Liver (tissue), 9 donors: ENCODE results near the gene ZNF862. TPM values are rescaled to one million over a fixed set of nuclear protein-coding genes. Genes with fewer than 3 reads are reported as not detected.

Source experiments
- DNase-seq: peaks from one replicate; pipeline ENCODE4 v3.0.0-alpha.2; 2017; ENCODE audit warnings: low spot score
- H3K27ac ChIP-seq, 2 donors: one replicate each; pipeline ENCODE4 v1.7.0; 2013; ENCODE audit warnings: inconsistent platforms in 2 of 2, low read length in 2 of 2, control low read depth in 1 of 2, low read depth in 1 of 2, mild to moderate bottlenecking in 1 of 2
- H3K27me3 ChIP-seq, 4 donors: one replicate each; pipeline versions ENCODE4 v1.6.1 to v1.7.0; 2013; ENCODE audit warnings: low read length in 3 of 4, inconsistent platforms in 1 of 4, mild to moderate bottlenecking in 1 of 4, moderate library complexity in 1 of 4; ENCODE audit not compliant: control insufficient read depth in 4 of 4, insufficient read depth in 4 of 4
- H3K36me3 ChIP-seq, 4 donors: one replicate each; pipeline versions ENCODE4 v1.6.1 to v1.7.0; 2013; ENCODE audit warnings: low read length in 3 of 4, mild to moderate bottlenecking in 3 of 4, low read depth in 1 of 4, moderate library complexity in 1 of 4; ENCODE audit not compliant: control insufficient read depth in 4 of 4, insufficient read depth in 3 of 4
- H3K4me1 ChIP-seq, 4 donors: one replicate each; pipeline versions ENCODE4 v1.6.1 to v1.7.0; 2013; ENCODE audit warnings: low read length in 3 of 4, mild to moderate bottlenecking in 3 of 4, moderate library complexity in 1 of 4; ENCODE audit not compliant: control insufficient read depth in 4 of 4, insufficient read depth in 4 of 4
- H3K4me3 ChIP-seq, 3 donors: one replicate each; pipeline versions ENCODE4 v1.6.1 to v1.7.0; 2013; ENCODE audit warnings: low read length in 3 of 3, control low read depth in 1 of 3, low read depth in 1 of 3, mild to moderate bottlenecking in 1 of 3
- H3K9ac ChIP-seq, 2 donors: one replicate each; pipeline ENCODE4 v1.7.0; 2013; ENCODE audit warnings: low read length in 2 of 2, mild to moderate bottlenecking in 2 of 2, moderate library complexity in 2 of 2, control low read depth in 1 of 2, low read depth in 1 of 2
- H3K9me3 ChIP-seq, 4 donors: one replicate each; pipeline versions ENCODE4 v1.6.1 to v1.7.0; 2013; ENCODE audit warnings: low read length in 3 of 4; ENCODE audit not compliant: control insufficient read depth in 4 of 4
- FOXA1 ChIP-seq: IDR thresholded peaks from 2 replicates; pipeline ENCODE4 v1.6.1; 2016; ENCODE audit warnings: antibody characterized with exemption
- FOXA2 ChIP-seq: IDR thresholded peaks from 2 replicates; pipeline ENCODE4 v1.6.1; 2016; ENCODE audit warnings: antibody characterized with exemption
- GABPA ChIP-seq, 2 donors: IDR thresholded peaks in 1 of 2; conservative IDR thresholded peaks in 1 of 2; 2 replicates each; pipeline ENCODE4 v1.6.1; 2016; ENCODE audit warnings: antibody characterized with exemption in 2 of 2, mild to moderate bottlenecking in 1 of 2, moderate library complexity in 1 of 2
- HNF4A ChIP-seq, 2 donors: conservative IDR thresholded peaks; 2 replicates each; pipeline ENCODE4 v1.6.1; 2016; ENCODE audit warnings: antibody characterized with exemption in 2 of 2, mild to moderate bottlenecking in 2 of 2
- HNF4G ChIP-seq: IDR thresholded peaks from 2 replicates; pipeline ENCODE4 v1.6.1; 2016; ENCODE audit warnings: antibody characterized with exemption
- JUND ChIP-seq, 2 donors: IDR thresholded peaks; 2 replicates each; pipeline ENCODE4 v1.6.1; 2016; ENCODE audit warnings: antibody characterized with exemption in 2 of 2
- NR2F2 ChIP-seq: IDR thresholded peaks from 2 replicates; pipeline ENCODE4 v1.6.1; 2016; ENCODE audit warnings: antibody characterized with exemption
- RAD21 ChIP-seq, 2 donors: IDR thresholded peaks; 2 replicates each; pipeline ENCODE4 v1.6.1; 2016; ENCODE audit warnings: antibody characterized with exemption in 2 of 2, mild to moderate bottlenecking in 2 of 2
- RXRA ChIP-seq, 2 donors: IDR thresholded peaks; 2 replicates each; pipeline ENCODE4 v1.6.1; 2017 to 2018; ENCODE audit warnings: antibody characterized with exemption in 2 of 2, mild to moderate bottlenecking in 1 of 2
- SP1 ChIP-seq: IDR thresholded peaks from 2 replicates; pipeline ENCODE4 v1.6.1; 2018; ENCODE audit warnings: antibody characterized with exemption, mild to moderate bottlenecking
- TAF1 ChIP-seq: conservative IDR thresholded peaks from 2 replicates; pipeline ENCODE4 v1.6.1; 2016; ENCODE audit warnings: antibody characterized with exemption, mild to moderate bottlenecking
- YY1 ChIP-seq: IDR thresholded peaks from 2 replicates; pipeline ENCODE4 v1.6.1; 2016; ENCODE audit warnings: antibody characterized with exemption, mild to moderate bottlenecking
- WGBS: extraction: QIAGEN DNeasy Blood & Tissue Kit; methylation state at CpG from one replicate; pipeline ENCODE4 v1.1.7; 2013; 5-methylcytosine and 5-hydroxymethylcytosine counted together
- polyA plus RNA-seq, 2 donors: library from polyadenylated mRNA; stranded (reverse) in 1 of 2; unstranded in 1 of 2; fragments of 200-250 nt in 1 of 2; fragments of >200 nt in 1 of 2; fragmentation: Nextera tagmentation in 1 of 2; extraction: Ambion mirVana in 1 of 2; gene quantifications; one replicate each; pipeline versions ENCODE4 v1.2.1 to v1.2.3, GENCODE V29; 2013 to 2015
- total RNA-seq, 2 donors: library from RNA; depleted of rRNA; stranded (reverse); fragments of >200 nt; gene quantifications; one replicate each; pipeline ENCODE4 v1.2.3, GENCODE V29; 2014
- TF ChIP-seq, protein P1 (sequence below): fragments of 150-350 bp; IDR thresholded peaks from 2 replicates; pipeline ENCODE4 v1.5.1; 2017; ENCODE audit warnings: improper control_type of control experiment, low read depth, low read length; ENCODE audit not compliant: missing input control
- TF ChIP-seq, protein P2 (sequence below): IDR thresholded peaks from 2 replicates; pipeline ENCODE4 v1.6.1; 2016; ENCODE audit warnings: antibody characterized with exemption
- TF ChIP-seq, protein P3 (sequence below): IDR thresholded peaks from 2 replicates; pipeline ENCODE4 v1.6.1; 2016; ENCODE audit warnings: antibody characterized with exemption, mild to moderate bottlenecking
- TF ChIP-seq, protein P4 (sequence below): IDR thresholded peaks from 2 replicates; pipeline ENCODE4 v1.6.1; 2016; ENCODE audit warnings: antibody characterized with exemption
- donor health status: healthy.
- donor health status: healthy.
- donor health status: healthy.
- donor health status: healthy.
- donor health status: healthy.

The ZNF862 gene
- total and polyA plus RNA-seq, 4 donors = 1.9 to 9.4 (median 3.8) TPM

DNA sequence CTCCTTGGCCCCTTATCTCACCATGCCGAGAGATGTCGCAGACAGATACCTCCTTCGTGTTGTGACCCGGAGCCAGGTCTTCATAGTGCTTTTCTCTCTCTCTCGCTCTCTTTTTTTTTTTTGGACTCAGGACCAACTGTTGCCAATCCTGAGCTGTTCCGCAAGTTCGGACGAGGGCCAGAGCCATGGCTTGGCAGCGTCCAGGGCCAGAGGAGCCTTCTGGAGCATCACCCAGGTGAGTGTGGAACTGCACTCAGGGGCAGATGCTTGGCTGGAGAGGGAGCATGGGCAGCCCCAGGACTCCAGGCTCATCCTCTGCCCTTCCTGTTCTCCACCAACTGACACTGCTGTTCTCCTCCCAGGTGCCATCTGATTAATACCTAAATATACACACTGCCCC lies 7.8 kb downstream of the ZNF862 start:
- Histone ChIP-seq H3K9ac (no peak overlapping the region), H3K9me3 (no peaks in the 10 kb centered on the region), H3K36me3 (peaks cover 0 to 6% (median 2%) of the 10 kb centered on the region in 4 donors), H3K4me3 (no peak overlapping the region), H3K4me1 (no peaks in the 10 kb centered on the region), H3K27me3 (no peaks in the 10 kb centered on the region), H3K27ac (no peak overlapping the region)
- 94% methylated on average over 9 of the region's 9 CpGs for WGBS
- TF ChIP-seq, protein P1, sequence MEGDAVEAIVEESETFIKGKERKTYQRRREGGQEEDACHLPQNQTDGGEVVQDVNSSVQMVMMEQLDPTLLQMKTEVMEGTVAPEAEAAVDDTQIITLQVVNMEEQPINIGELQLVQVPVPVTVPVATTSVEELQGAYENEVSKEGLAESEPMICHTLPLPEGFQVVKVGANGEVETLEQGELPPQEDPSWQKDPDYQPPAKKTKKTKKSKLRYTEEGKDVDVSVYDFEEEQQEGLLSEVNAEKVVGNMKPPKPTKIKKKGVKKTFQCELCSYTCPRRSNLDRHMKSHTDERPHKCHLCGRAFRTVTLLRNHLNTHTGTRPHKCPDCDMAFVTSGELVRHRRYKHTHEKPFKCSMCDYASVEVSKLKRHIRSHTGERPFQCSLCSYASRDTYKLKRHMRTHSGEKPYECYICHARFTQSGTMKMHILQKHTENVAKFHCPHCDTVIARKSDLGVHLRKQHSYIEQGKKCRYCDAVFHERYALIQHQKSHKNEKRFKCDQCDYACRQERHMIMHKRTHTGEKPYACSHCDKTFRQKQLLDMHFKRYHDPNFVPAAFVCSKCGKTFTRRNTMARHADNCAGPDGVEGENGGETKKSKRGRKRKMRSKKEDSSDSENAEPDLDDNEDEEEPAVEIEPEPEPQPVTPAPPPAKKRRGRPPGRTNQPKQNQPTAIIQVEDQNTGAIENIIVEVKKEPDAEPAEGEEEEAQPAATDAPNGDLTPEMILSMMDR = no peak
- TF ChIP-seq FOXA2 (no peak), GABPA (IDR thresholded peaks at IDR 0.05 in 1 of 2, conservative IDR thresholded peaks at IDR 0.05 in 1 of 2) (no peak), RAD21 (IDR thresholded peaks at IDR 0.05) (no peak), NR2F2 (no peak), RXRA (IDR thresholded peaks at IDR 0.05) (no peak), TAF1 (no peak), YY1 (no peak), FOXA1 (no peak), HNF4G (no peak), SP1 (no peak)
- TF ChIP-seq, protein P2, sequence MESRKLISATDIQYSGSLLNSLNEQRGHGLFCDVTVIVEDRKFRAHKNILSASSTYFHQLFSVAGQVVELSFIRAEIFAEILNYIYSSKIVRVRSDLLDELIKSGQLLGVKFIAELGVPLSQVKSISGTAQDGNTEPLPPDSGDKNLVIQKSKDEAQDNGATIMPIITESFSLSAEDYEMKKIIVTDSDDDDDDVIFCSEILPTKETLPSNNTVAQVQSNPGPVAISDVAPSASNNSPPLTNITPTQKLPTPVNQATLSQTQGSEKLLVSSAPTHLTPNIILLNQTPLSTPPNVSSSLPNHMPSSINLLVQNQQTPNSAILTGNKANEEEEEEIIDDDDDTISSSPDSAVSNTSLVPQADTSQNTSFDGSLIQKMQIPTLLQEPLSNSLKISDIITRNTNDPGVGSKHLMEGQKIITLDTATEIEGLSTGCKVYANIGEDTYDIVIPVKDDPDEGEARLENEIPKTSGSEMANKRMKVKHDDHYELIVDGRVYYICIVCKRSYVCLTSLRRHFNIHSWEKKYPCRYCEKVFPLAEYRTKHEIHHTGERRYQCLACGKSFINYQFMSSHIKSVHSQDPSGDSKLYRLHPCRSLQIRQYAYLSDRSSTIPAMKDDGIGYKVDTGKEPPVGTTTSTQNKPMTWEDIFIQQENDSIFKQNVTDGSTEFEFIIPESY = no peak
- TF ChIP-seq, protein P3, sequence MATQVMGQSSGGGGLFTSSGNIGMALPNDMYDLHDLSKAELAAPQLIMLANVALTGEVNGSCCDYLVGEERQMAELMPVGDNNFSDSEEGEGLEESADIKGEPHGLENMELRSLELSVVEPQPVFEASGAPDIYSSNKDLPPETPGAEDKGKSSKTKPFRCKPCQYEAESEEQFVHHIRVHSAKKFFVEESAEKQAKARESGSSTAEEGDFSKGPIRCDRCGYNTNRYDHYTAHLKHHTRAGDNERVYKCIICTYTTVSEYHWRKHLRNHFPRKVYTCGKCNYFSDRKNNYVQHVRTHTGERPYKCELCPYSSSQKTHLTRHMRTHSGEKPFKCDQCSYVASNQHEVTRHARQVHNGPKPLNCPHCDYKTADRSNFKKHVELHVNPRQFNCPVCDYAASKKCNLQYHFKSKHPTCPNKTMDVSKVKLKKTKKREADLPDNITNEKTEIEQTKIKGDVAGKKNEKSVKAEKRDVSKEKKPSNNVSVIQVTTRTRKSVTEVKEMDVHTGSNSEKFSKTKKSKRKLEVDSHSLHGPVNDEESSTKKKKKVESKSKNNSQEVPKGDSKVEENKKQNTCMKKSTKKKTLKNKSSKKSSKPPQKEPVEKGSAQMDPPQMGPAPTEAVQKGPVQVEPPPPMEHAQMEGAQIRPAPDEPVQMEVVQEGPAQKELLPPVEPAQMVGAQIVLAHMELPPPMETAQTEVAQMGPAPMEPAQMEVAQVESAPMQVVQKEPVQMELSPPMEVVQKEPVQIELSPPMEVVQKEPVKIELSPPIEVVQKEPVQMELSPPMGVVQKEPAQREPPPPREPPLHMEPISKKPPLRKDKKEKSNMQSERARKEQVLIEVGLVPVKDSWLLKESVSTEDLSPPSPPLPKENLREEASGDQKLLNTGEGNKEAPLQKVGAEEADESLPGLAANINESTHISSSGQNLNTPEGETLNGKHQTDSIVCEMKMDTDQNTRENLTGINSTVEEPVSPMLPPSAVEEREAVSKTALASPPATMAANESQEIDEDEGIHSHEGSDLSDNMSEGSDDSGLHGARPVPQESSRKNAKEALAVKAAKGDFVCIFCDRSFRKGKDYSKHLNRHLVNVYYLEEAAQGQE = no peak
- TF ChIP-seq, protein P4, sequence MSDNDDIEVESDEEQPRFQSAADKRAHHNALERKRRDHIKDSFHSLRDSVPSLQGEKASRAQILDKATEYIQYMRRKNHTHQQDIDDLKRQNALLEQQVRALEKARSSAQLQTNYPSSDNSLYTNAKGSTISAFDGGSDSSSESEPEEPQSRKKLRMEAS = no peak
- DNase-seq = no peak

DNA sequence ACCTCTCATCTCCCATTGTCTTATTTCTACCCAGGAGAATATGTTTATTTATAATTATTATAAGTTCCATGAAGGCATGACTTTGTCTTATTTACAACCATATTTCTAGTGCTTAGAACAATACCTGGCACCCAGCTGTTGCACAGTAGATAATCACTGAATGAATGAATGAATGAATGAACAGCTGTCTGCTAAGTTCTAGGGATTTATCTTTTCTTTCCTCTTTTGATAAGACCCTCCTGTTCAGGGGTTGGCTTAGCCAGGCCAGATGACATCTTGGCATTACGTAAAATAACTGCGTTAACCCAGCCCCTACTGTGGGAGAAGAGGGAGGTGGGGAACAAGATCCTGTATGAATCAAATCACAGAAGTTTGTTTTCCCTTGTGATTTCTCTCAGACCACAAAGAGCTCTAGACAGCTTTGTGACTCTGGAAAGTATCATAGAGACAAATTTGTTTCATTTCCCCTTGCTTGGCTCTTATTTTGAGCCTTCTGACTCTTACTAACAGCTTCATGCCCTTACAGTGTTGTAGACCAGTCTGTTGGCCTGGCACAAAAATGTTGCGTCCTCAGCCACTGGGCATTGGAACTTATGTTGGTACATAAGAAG lies 8.4 kb downstream of the ZNF862 start:
- WGBS = 97% methylated on average over 3 of the region's 3 CpGs
- Histone ChIP-seq H3K4me1 (no peaks in the 10 kb centered on the region), H3K9ac (no peak overlapping the region), H3K36me3 (peaks cover 0 to 6% (median 2%) of the 10 kb centered on the region in 4 donors), H3K27me3 (no peaks in the 10 kb centered on the region), H3K27ac (no peak overlapping the region), H3K9me3 (no peaks in the 10 kb centered on the region), H3K4me3 (no peak overlapping the region)
- no peak for DNase-seq
- no peak for TF ChIP-seq RAD21 (IDR thresholded peaks at IDR 0.05)
- TF ChIP-seq TAF1 = no peak
- no peak for TF ChIP-seq YY1
- TF ChIP-seq, protein P1 = no peak
- no peak for TF ChIP-seq JUND (IDR thresholded peaks at IDR 0.05)
- TF ChIP-seq GABPA (IDR thresholded peaks at IDR 0.05 in 1 of 2, conservative IDR thresholded peaks at IDR 0.05 in 1 of 2) = no peak
- TF ChIP-seq SP1 = no peak
- TF ChIP-seq HNF4A (conservative IDR thresholded peaks at IDR 0.05) = no peak
- TF ChIP-seq, protein P2 = no peak
- TF ChIP-seq FOXA1 = no peak
- TF ChIP-seq FOXA2 = no peak
- TF ChIP-seq NR2F2 = no peak
